SK-N-SH (cell line): ENCODE measurements around the gene ACAP1. TPM values are rescaled to one million over a fixed set of nuclear protein-coding genes. Genes with fewer than 3 reads are reported as not detected.

ENCODE experiments used
- CTCF ChIA-PET: fragments of 300-600, 350-600 bp; formaldehyde crosslinking; extraction: SDS; loops from one replicate; lab custom pipeline; 2021; lab: Yijun Ruan, JAX
- POLR2A ChIA-PET: fragments of 350-600 bp; sonication (Branson Sonifier 250); formaldehyde crosslinking; extraction: SDS; loops from one replicate; lab custom pipeline; 2020; ENCODE audit warnings: antibody characterized with exemption, inconsistent platforms; lab: Yijun Ruan, JAX
- DNase-seq: peaks from one replicate; pipeline ENCODE4 v3.0.0; 2012
- H2AFZ ChIP-seq: fragments of 200-600 bp; sonication (generic); 2 replicates; pipeline ENCODE4 v1.8.1; 2016; ENCODE audit warnings: antibody characterized with exemption, mild to moderate bottlenecking, low read depth
- H3F3A ChIP-seq: fragments of 200-600 bp; sonication (generic); replicated peaks from 2 replicates; pipeline ENCODE3; 2016; ENCODE audit warnings: antibody characterized with exemption, mild to moderate bottlenecking; ENCODE audit not compliant: insufficient read depth
- H3K27ac ChIP-seq, 2 experiments: fragments of 200-500 bp in 1 of 2; fragments of 200-600 bp in 1 of 2; sonication (Bioruptor generic) in 1 of 2; sonication (generic), shearing (Covaris generic) in 1 of 2; 2 replicates each; pipeline versions ENCODE4 v1.5.1 to v1.6.1; 2014 to 2016; ENCODE audit warnings: low read depth in 2 of 2, inconsistent platforms in 1 of 2, low read length in 1 of 2, mild to moderate bottlenecking in 1 of 2, mixed read lengths in 1 of 2
- H3K27me3 ChIP-seq: fragments of 200-600 bp; sonication (generic), shearing (Covaris generic); 2 replicates; pipeline ENCODE4 v1.6.1; 2016; ENCODE audit warnings: mixed run types; ENCODE audit not compliant: insufficient read depth
- H3K36me3 ChIP-seq, 2 experiments: fragments of 200-500 bp in 1 of 2; fragments of 200-600 bp in 1 of 2; sonication (Bioruptor generic) in 1 of 2; sonication (generic) in 1 of 2; replicated peaks in 1 of 2; 2 replicates each; pipeline versions ENCODE3 to v1.5.1; 2014 to 2016; ENCODE audit warnings: low read length in 1 of 2, mild to moderate bottlenecking in 1 of 2; ENCODE audit not compliant: insufficient read depth in 2 of 2, control insufficient read depth in 1 of 2
- H3K4me1 ChIP-seq, 2 experiments: fragments of 200-500 bp in 1 of 2; fragments of 200-600 bp in 1 of 2; sonication (Bioruptor generic) in 1 of 2; sonication (generic), shearing (Covaris generic) in 1 of 2; 2 replicates each; pipeline versions ENCODE4 v1.5.1 to v1.6.1; 2014 to 2016; ENCODE audit warnings: low read depth in 1 of 2, low read length in 1 of 2, mixed run types in 1 of 2; ENCODE audit not compliant: insufficient read depth in 2 of 2, control insufficient read depth in 1 of 2
- H3K4me2 ChIP-seq: fragments of 200-600 bp; sonication (generic), shearing (Covaris generic); 2 replicates; pipeline ENCODE4 v1.6.1; 2017; ENCODE audit warnings: mixed run types
- H3K4me3 ChIP-seq, 2 experiments: fragments of 200-500 bp in 1 of 2; fragments of 200-600 bp in 1 of 2; sonication (Bioruptor generic) in 1 of 2; sonication (generic), shearing (Covaris generic) in 1 of 2; 2 replicates each; pipeline versions ENCODE4 v1.5.1 to v1.8.1; 2014 to 2016; ENCODE audit warnings: low read depth in 2 of 2, inconsistent platforms in 1 of 2, low read length in 1 of 2, mild to moderate bottlenecking in 1 of 2, mixed read lengths in 1 of 2, moderate library complexity in 1 of 2
- H3K79me2 ChIP-seq: fragments of 200-600 bp; sonication (generic); 2 replicates; pipeline ENCODE4 v1.8.1; 2017; ENCODE audit warnings: mild to moderate bottlenecking; ENCODE audit not compliant: insufficient read depth
- H3K9ac ChIP-seq: fragments of 200-600 bp; sonication (generic); 2 replicates; pipeline ENCODE4 v1.6.1; 2017; ENCODE audit warnings: mixed run types
- H3K9me2 ChIP-seq: fragments of 200-600 bp; sonication (generic); 2 replicates; pipeline ENCODE4 v1.6.1; 2017; ENCODE audit warnings: mixed run types
- H3K9me3 ChIP-seq: fragments of 200-600 bp; sonication (generic); 2 replicates; pipeline ENCODE4 v1.6.1; 2017; ENCODE audit warnings: mixed run types, mild to moderate bottlenecking, moderate library complexity
- H4K20me1 ChIP-seq: fragments of 200-600 bp; sonication (generic); 2 replicates; pipeline ENCODE4 v1.6.1; 2017; ENCODE audit warnings: mild to moderate bottlenecking, mixed run types; ENCODE audit not compliant: insufficient read depth
- ELF1 ChIP-seq: IDR thresholded peaks from 2 replicates; pipeline ENCODE4 v1.4.0; 2012
- JUND ChIP-seq: IDR thresholded peaks from 2 replicates; pipeline ENCODE4 v1.4.0; 2012
- RAD21 ChIP-seq: IDR thresholded peaks from 2 replicates; pipeline ENCODE4 v1.6.1; 2012; ENCODE audit warnings: mild to moderate bottlenecking, low read length
- RCOR1 ChIP-seq: fragments of 150-350 bp; IDR thresholded peaks from 2 replicates; pipeline ENCODE4 v1.6.1; 2017; ENCODE audit warnings: antibody characterized with exemption, low read length
- SIN3A ChIP-seq: IDR thresholded peaks from 2 replicates; pipeline ENCODE4 v1.6.1; 2012; ENCODE audit warnings: low read depth, mild to moderate bottlenecking, low read length, moderate library complexity, borderline replicate concordance
- TAF1 ChIP-seq: IDR thresholded peaks from 2 replicates; pipeline ENCODE4 v1.6.1; 2012; ENCODE audit warnings: low read depth, mild to moderate bottlenecking, low read length, moderate library complexity, borderline replicate concordance
- WGBS: methylation state at CpG from one replicate; pipeline ENCODE4 v1.1.6; 2017; ENCODE audit warnings: low lambda C conversion rate; 5-methylcytosine and 5-hydroxymethylcytosine counted together
- polyA plus RNA-seq, 3 experiments: library from polyadenylated mRNA; depleted of rRNA; stranded (reverse); fragments of >200 nt; gene quantifications; 2 replicates each; pipeline ENCODE4 v1.2.3, GENCODE V29; 2012
- TF ChIP-seq, protein P1 (sequence below): IDR thresholded peaks from 2 replicates; pipeline ENCODE4 v1.4.0; 2012; ENCODE audit warnings: low read depth, borderline replicate concordance
- TF ChIP-seq, protein P2 (sequence below): fragments of 200-600 bp; sonication (generic); IDR thresholded peaks from 2 replicates; pipeline ENCODE4 v1.6.1; 2017; ENCODE audit warnings: antibody characterized with exemption, mild to moderate bottlenecking, moderate library complexity
- TF ChIP-seq, protein P3 (sequence below): fragments of 150-350 bp; IDR thresholded peaks from 2 replicates; pipeline ENCODE4 v1.6.1; 2016; ENCODE audit warnings: mild to moderate bottlenecking, low read depth, low read length

Gene ACAP1
- polyA plus RNA-seq, 1 of the 3 experiments (the other 2 are of a cell fraction), result 0.71 TPM

DNA sequence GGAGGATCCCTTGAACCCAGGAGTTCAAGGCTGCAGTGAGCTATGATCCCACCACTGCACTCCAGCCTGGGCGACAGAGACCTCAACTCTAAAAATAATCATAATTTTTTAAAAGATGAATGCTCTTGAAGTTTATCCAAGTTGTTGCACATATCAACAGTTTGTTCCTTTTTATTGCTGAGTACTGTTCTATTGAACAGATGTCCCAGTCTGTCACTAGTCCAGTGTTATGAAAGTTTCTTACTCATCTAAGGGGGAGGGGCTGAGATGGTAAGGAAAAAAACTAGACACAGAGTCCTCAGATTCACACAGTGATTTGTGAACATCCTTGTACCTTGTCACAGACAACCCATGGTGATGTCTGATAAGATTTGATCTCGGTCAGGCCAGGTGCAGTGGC is 3.9 kb downstream of the ACAP1 start:
- Histone ChIP-seq H3K36me3 (no peaks in the 10 kb centered on the region), H3K27ac (no peak overlapping the region), H3K9me2 (no peaks in the 10 kb centered on the region), H3K27me3 (peaks cover 28% of the 10 kb centered on the region), H3K79me2 (no peaks in the 10 kb centered on the region), H2AFZ (no peak overlapping the region), H3K4me2 (no peak overlapping the region), H4K20me1 (no peaks in the 10 kb centered on the region), H3F3A (no peaks in the 10 kb centered on the region), H3K4me3 (no peak overlapping the region), H3K4me1 (no peaks in the 10 kb centered on the region), H3K9ac (no peak overlapping the region), H3K9me3 (no peaks in the 10 kb centered on the region)
- POLR2A ChIA-PET, result interaction anchor here (1.2 kb wide), 1 partner anchor 10 kb away, joined by 3 read pairs; no protein-coding TSS in a partner anchor
- CTCF ChIA-PET, result interaction anchor here (0.9 to 2.0 kb wide), 3 partner anchors 10 to 292 kb away, joined by 3 to 6 read pairs (median 5); no protein-coding TSS in a partner anchor
- DNase-seq, result no peak
- TF ChIP-seq RAD21, result no peak
- TF ChIP-seq, protein P1, sequence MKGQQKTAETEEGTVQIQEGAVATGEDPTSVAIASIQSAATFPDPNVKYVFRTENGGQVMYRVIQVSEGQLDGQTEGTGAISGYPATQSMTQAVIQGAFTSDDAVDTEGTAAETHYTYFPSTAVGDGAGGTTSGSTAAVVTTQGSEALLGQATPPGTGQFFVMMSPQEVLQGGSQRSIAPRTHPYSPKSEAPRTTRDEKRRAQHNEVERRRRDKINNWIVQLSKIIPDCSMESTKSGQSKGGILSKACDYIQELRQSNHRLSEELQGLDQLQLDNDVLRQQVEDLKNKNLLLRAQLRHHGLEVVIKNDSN, result no peak
- TF ChIP-seq RCOR1, result no peak
- 7% methylated on average over 2 of the region's 2 CpGs for WGBS

DNA sequence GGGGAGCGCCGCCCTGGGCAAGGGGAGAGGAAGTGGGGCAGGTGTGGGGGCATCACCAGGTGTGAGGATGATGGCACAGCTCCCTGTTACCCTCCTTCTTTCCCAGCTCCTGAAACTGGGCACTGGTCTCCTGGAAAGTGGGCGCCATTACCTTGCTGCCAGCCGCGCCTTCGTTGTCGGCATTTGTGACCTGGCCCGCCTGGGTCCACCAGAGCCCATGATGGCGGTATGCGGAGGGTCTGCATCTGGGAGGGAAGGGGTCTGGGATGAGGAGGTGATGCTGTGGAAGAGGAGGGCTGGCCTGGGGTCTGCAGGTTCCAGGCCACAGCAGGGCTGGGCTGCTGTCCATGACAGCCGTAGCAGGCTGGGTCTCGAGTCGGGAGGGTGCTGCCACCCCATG is 5.5 kb downstream of the ACAP1 start:
- H3K4me2 ChIP-seq, result no peak overlapping the region
- H3K4me3 ChIP-seq, result no peak overlapping the region
- H3K9me3 ChIP-seq, result no peaks in the 10 kb centered on the region
- peaks cover 0 to 5% of the 10 kb centered on the region in 2 experiments; a peak in 1 of 4 replicates for H3K4me1 ChIP-seq
- peaks cover 28% of the 10 kb centered on the region for H3K27me3 ChIP-seq
- no peaks in the 10 kb centered on the region for H3K36me3 ChIP-seq
- no peak overlapping the region for H2AFZ ChIP-seq
- no peak for DNase-seq
- no peaks in the 10 kb centered on the region for H4K20me1 ChIP-seq
- ChIA-PET POLR2A (no interaction called here), CTCF (interaction anchor here (1.0 to 5.6 kb wide), 4 partner anchors 13 to 296 kb away, joined by 3 to 45 read pairs (median 3); partner anchors contain the start of gene TMEM95)
- H3K9me2 ChIP-seq, result no peaks in the 10 kb centered on the region
- TF ChIP-seq TAF1, result no peak
- TF ChIP-seq, protein P2, sequence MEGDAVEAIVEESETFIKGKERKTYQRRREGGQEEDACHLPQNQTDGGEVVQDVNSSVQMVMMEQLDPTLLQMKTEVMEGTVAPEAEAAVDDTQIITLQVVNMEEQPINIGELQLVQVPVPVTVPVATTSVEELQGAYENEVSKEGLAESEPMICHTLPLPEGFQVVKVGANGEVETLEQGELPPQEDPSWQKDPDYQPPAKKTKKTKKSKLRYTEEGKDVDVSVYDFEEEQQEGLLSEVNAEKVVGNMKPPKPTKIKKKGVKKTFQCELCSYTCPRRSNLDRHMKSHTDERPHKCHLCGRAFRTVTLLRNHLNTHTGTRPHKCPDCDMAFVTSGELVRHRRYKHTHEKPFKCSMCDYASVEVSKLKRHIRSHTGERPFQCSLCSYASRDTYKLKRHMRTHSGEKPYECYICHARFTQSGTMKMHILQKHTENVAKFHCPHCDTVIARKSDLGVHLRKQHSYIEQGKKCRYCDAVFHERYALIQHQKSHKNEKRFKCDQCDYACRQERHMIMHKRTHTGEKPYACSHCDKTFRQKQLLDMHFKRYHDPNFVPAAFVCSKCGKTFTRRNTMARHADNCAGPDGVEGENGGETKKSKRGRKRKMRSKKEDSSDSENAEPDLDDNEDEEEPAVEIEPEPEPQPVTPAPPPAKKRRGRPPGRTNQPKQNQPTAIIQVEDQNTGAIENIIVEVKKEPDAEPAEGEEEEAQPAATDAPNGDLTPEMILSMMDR, result no peak
- TF ChIP-seq, protein P3, sequence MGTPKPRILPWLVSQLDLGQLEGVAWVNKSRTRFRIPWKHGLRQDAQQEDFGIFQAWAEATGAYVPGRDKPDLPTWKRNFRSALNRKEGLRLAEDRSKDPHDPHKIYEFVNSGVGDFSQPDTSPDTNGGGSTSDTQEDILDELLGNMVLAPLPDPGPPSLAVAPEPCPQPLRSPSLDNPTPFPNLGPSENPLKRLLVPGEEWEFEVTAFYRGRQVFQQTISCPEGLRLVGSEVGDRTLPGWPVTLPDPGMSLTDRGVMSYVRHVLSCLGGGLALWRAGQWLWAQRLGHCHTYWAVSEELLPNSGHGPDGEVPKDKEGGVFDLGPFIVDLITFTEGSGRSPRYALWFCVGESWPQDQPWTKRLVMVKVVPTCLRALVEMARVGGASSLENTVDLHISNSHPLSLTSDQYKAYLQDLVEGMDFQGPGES, result no peak
- no peak for TF ChIP-seq SIN3A
- no peak for TF ChIP-seq JUND
- no peak for TF ChIP-seq ELF1
- WGBS, result 82% methylated on average over 10 of the region's 13 CpGs
- H3F3A ChIP-seq, result peaks cover 2% of the 10 kb centered on the region
- H3K9ac ChIP-seq, result no peak overlapping the region
- no peaks in the 10 kb centered on the region for H3K79me2 ChIP-seq
- no peak overlapping the region for H3K27ac ChIP-seq
